WI38 (cell line): ENCODE results near the gene NOL6.
"Not testable (repeated sequence)": the region's sequence is repeated elsewhere in the genome, so short reads cannot be mapped to it uniquely, and the experiment has no call there.

ENCODE experiments used
- H3K4me3 ChIP-seq: 2 replicates; pipeline ENCODE4 v1.5.1; 2011; ENCODE audit warnings: low read depth, mild to moderate bottlenecking, control low read depth, low read length
- TF ChIP-seq, protein P1 (sequence below): IDR thresholded peaks from 2 replicates; pipeline ENCODE4 v1.5.1; 2012; ENCODE audit warnings: low read depth, mild to moderate bottlenecking, control low read depth, low read length

The NOL6 gene

DNA sequence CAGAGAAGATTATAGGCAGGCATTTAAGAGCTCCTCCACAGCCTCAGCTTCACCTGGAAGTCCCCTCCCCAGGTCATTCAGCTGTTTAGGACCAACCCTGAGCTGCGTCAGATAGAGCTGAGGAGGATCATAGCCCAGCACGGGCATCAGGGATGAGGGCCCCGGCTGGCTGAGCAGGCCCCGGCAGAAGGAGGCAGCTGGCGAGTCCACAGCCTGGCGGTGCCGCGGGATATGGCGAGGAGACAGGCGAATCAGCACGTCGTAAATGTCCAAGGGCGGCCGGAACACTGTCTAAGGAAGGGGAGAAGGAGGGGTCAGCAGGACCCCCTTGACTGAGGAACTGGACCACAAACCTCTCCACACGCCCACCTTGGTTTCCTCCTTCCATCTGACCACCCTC, 10.6 kb downstream of the NOL6 start:
- no peak overlapping the region for H3K4me3 ChIP-seq
- TF ChIP-seq, protein P1, sequence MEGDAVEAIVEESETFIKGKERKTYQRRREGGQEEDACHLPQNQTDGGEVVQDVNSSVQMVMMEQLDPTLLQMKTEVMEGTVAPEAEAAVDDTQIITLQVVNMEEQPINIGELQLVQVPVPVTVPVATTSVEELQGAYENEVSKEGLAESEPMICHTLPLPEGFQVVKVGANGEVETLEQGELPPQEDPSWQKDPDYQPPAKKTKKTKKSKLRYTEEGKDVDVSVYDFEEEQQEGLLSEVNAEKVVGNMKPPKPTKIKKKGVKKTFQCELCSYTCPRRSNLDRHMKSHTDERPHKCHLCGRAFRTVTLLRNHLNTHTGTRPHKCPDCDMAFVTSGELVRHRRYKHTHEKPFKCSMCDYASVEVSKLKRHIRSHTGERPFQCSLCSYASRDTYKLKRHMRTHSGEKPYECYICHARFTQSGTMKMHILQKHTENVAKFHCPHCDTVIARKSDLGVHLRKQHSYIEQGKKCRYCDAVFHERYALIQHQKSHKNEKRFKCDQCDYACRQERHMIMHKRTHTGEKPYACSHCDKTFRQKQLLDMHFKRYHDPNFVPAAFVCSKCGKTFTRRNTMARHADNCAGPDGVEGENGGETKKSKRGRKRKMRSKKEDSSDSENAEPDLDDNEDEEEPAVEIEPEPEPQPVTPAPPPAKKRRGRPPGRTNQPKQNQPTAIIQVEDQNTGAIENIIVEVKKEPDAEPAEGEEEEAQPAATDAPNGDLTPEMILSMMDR, result no peak

DNA sequence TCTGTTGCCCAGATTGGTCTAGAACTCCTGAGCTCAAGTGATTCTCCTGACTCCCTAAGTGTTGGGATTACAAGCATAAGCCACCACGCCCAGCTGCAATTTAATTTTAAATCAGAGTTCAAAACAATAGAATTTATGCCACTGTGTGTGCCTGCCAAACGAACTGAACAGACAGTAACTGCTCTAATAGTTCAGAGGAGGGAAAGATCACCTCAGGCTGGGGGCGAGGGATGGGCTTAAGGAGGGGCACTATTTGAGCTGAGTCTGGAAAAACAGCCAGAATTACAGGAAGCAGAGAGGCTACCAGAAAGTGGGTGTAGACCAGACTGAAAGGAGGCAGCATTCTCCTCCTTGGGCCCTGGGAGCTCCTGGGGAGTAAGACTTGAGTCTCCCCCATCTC, 12.2 kb downstream of the NOL6 start:
- TF ChIP-seq, protein P1, result no peak
- H3K4me3 ChIP-seq, result no peak overlapping the region

DNA sequence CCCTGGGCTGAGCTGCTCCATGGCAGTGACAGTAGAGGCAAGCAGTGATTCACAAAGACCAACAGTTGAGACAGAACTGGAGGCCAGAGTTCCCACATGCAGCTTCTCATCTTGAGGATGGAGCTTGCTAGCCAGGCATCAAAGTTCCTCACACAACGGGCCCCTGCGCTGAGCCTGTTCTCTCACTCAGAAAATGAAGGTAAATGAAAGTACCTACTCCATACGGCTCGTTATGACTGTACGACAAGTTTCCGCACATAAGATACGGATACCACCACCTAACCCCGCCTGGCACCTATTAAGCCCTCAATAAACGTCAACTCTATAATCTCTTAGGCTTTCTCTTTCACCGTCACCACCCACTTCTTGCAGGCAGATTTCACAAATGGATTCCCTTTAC, 12.9 kb downstream of the NOL6 start:
- H3K4me3 ChIP-seq, result no peak overlapping the region
- TF ChIP-seq, protein P1, result no peak

DNA sequence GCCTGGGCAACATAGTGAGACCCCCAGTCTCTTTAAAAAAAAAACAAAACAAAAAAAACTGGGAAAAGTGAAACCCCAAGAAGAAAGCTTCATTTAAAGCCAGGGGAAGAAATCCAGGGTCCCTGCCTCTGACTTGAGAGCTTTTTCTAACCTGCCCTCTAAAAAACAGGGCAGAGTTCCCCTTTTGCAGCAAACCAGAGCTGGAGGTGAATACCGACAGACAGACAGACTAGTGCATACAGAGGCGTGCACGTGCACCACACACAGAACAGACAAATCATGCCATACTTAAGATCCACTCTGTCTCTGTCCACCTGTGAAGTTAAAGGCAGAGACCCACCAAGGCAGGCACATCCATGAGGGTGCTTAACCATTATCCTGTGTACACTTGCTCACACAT, 14.6 kb downstream of the NOL6 start:
- TF ChIP-seq, protein P1, result no peak
- H3K4me3 ChIP-seq, result no peak overlapping the region

DNA sequence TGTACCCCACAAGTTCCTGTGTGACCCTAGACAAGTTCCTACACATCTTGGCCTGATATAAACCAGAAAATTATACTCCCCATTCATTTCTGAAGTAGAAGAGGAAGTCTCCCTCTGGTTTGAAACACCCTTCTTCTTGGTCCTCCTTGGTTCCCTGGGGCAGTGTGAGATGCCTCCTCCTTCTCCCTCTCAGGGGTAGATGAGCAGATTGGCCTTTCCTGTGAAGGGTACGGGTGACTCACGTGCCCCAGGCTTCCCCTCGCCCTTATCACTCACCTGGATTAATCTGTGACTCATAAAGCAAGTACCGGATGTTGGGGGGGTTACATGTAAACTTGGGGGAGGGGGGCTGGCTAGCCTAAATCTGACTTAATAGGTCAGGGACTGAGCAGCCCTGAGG, 15.3 kb downstream of the NOL6 start:
- no peak overlapping the region for H3K4me3 ChIP-seq
- TF ChIP-seq, protein P1, result no peak

DNA sequence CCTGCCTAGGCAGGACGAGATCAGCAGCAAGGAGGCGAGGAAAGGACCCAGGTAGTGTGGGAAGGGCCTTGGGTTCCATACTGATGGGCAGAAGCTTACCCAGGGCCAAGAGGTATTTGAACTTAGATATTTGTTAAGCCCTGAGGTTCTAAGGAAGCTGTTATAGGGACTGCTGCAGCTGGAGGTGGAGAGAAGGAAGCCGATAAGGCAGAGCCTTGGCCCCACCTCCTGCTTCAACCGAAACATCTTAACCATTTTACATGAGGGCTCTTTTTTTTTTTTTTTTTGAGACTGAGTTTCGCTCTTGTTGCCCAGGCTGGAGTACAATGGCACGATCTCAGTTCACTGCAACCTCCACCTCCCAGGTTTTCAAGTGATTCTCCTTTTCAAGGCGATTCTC, 17.8 kb downstream of the NOL6 start:
- TF ChIP-seq, protein P1, result no peak
- H3K4me3 ChIP-seq, result no peak overlapping the region

DNA sequence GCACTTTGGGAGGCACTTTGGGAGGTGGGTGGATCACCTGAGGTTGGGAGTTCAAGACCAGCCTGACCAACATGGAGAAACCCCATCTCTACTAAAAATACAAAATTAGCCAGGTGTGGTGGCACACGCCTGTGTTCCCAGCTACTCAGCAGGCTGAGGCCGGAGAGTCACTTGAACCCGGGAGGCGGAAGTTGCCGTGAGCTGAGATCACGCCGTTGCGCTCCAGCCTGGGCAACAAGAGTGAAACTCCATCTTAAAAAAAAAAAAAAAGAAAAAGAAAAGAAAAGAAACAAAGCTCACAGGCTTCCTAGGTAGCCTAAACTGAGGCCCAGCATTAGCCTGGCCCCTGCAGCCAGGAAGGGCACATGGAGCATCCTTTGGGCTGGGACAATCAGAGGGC, 18.3 kb downstream of the NOL6 start:
- not testable (repeated sequence) for H3K4me3 ChIP-seq

DNA sequence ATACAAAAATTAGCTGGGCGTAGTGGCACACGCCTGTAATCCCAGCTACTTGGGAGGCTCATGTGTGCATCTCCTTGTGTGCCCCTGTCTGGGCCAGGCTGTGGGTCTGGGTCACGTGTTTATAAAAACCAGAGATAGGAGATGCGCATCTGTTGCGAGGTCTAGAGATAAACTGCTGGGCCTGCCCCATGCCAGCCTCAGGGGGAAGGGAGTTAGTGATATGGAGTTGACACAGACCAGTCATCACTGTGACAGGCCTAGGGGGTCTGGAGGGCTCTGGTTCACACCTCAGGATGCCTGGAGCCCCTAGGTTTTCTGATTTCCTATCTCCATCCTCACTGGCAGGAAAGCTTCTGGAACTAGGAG, 19.1 kb downstream of the NOL6 start:
- H3K4me3 ChIP-seq, result not testable (repeated sequence)
